ENCODE data around the gene STK32A.

Gene STK32A

GRCh38 chr5:147417135-147417813 is 182.4 kb downstream of the STK32A start:
- no peaks in the 10 kb centered on the region for H3K36me3 Mint-ChIP-seq
- ATAC-seq (ENCODE audit: low read depth) (no peak), DNase-seq (ENCODE audit: low spot score in 2 of 2) (no peak)
- no peaks in the 10 kb centered on the region for H3K27me3 Mint-ChIP-seq
- H3K4me1 Mint-ChIP-seq, result no peaks in the 10 kb centered on the region
- H3K27ac Mint-ChIP-seq, result no peak overlapping the region
- peaks cover 2% of the 10 kb centered on the region for H3K9me3 Mint-ChIP-seq
- no peak overlapping the region for H3K4me3 Mint-ChIP-seq

GRCh38 chr5:147418613-147419012 is 183.8 kb downstream of the STK32A start:
- Mint-ChIP-seq H3K36me3 (no peaks in the 10 kb centered on the region), H3K27ac (no peak overlapping the region), H3K27me3 (no peaks in the 10 kb centered on the region), H3K9me3 (peaks cover 2% of the 10 kb centered on the region), H3K4me3 (no peak overlapping the region), H3K4me1 (no peaks in the 10 kb centered on the region)
- DNase-seq (ENCODE audit: low spot score in 2 of 2) (no peak), ATAC-seq (ENCODE audit: low read depth) (no peak)

- no peaks in the 10 kb centered on the region for H3K36me3 Mint-ChIP-seq
- no peaks in the 10 kb centered on the region for H3K4me1 Mint-ChIP-seq
- H3K9me3 Mint-ChIP-seq, result peaks cover 1% of the 10 kb centered on the region
- H3K27ac Mint-ChIP-seq, result no peak overlapping the region
- H3K4me3 Mint-ChIP-seq, result no peak overlapping the region
- ATAC-seq (ENCODE audit: low read depth) (no peak), DNase-seq (ENCODE audit: low spot score in 2 of 2) (no peak)
- peaks cover 1% of the 10 kb centered on the region for H3K27me3 Mint-ChIP-seq
These were observed 192.0 kb downstream of the STK32A start for GRCh38 chr5:147426640-147427327.

- Mint-ChIP-seq H3K27ac (no peak overlapping the region), H3K4me3 (no peak overlapping the region), H3K36me3 (no peaks in the 10 kb centered on the region), H3K9me3 (peaks cover 1% of the 10 kb centered on the region), H3K27me3 (peaks cover 1% of the 10 kb centered on the region), H3K4me1 (no peaks in the 10 kb centered on the region)
- ATAC-seq (ENCODE audit: low read depth), result no peak
- DNase-seq (ENCODE audit: low spot score in 2 of 2), result no peak
These were observed 192.9 kb downstream of the STK32A start for GRCh38 chr5:147427521-147428401.

- Mint-ChIP-seq H3K36me3 (no peaks in the 10 kb centered on the region), H3K27me3 (peaks cover 1% of the 10 kb centered on the region), H3K9me3 (peaks cover 3% of the 10 kb centered on the region), H3K27ac (no peak overlapping the region), H3K4me1 (no peaks in the 10 kb centered on the region), H3K4me3 (no peak overlapping the region)
- no peak for DNase-seq (ENCODE audit: low spot score in 2 of 2)
- ATAC-seq (ENCODE audit: low read depth), result no peak
These were observed 195.8 kb downstream of the STK32A start for GRCh38 chr5:147430628-147431027.

GRCh38 chr5:147431586-147431985 is 196.8 kb downstream of the STK32A start:
- H3K9me3 Mint-ChIP-seq, result peaks cover 3% of the 10 kb centered on the region
- no peak for ATAC-seq (ENCODE audit: low read depth)
- peaks cover 1% of the 10 kb centered on the region for H3K27me3 Mint-ChIP-seq
- DNase-seq (ENCODE audit: low spot score in 2 of 2), result no peak
- no peaks in the 10 kb centered on the region for H3K4me1 Mint-ChIP-seq
- H3K4me3 Mint-ChIP-seq, result no peak overlapping the region
- no peak overlapping the region for H3K27ac Mint-ChIP-seq
- H3K36me3 Mint-ChIP-seq, result no peaks in the 10 kb centered on the region

GRCh38 chr5:147432323-147432722 is 197.5 kb downstream of the STK32A start:
- H3K4me3 Mint-ChIP-seq, result no peak overlapping the region
- H3K27me3 Mint-ChIP-seq, result peaks cover 1% of the 10 kb centered on the region
- H3K4me1 Mint-ChIP-seq, result no peaks in the 10 kb centered on the region
- DNase-seq (ENCODE audit: low spot score in 2 of 2) (no peak), ATAC-seq (ENCODE audit: low read depth) (no peak)
- peaks cover 3% of the 10 kb centered on the region for H3K9me3 Mint-ChIP-seq
- H3K27ac Mint-ChIP-seq, result no peak overlapping the region
- H3K36me3 Mint-ChIP-seq, result no peaks in the 10 kb centered on the region

GRCh38 chr5:147434049-147434448 is 199.2 kb downstream of the STK32A start:
- no peak for DNase-seq (ENCODE audit: low spot score in 2 of 2)
- H3K4me1 Mint-ChIP-seq, result no peaks in the 10 kb centered on the region
- peaks cover 3% of the 10 kb centered on the region for H3K9me3 Mint-ChIP-seq
- H3K4me3 Mint-ChIP-seq, result no peak overlapping the region
- ATAC-seq (ENCODE audit: low read depth), result no peak
- H3K36me3 Mint-ChIP-seq, result no peaks in the 10 kb centered on the region
- peaks cover 1% of the 10 kb centered on the region for H3K27me3 Mint-ChIP-seq
- no peak overlapping the region for H3K27ac Mint-ChIP-seq

- DNase-seq (ENCODE audit: low spot score in 2 of 2) (no peak), ATAC-seq (ENCODE audit: low read depth) (no peak)
- no peak overlapping the region for H3K27ac Mint-ChIP-seq
- H3K9me3 Mint-ChIP-seq, result peaks cover 1% of the 10 kb centered on the region
- H3K4me3 Mint-ChIP-seq, result no peak overlapping the region
- H3K4me1 Mint-ChIP-seq, result no peaks in the 10 kb centered on the region
- H3K36me3 Mint-ChIP-seq, result no peaks in the 10 kb centered on the region
- H3K27me3 Mint-ChIP-seq, result no peaks in the 10 kb centered on the region
These were observed 201.8 kb downstream of the STK32A start for GRCh38 chr5:147436596-147436995.

- DNase-seq (ENCODE audit: low spot score in 2 of 2) (no peak), ATAC-seq (ENCODE audit: low read depth) (no peak)
- Mint-ChIP-seq H3K27ac (no peak overlapping the region), H3K4me1 (no peaks in the 10 kb centered on the region), H3K27me3 (no peaks in the 10 kb centered on the region), H3K36me3 (no peaks in the 10 kb centered on the region), H3K4me3 (no peak overlapping the region), H3K9me3 (peaks cover 2% of the 10 kb centered on the region)
These were observed 202.4 kb downstream of the STK32A start for GRCh38 chr5:147437161-147437596.

Measured in memory B cell (primary cell).